Activated CD4-positive, alpha-beta T cell treated with anti-CD3 and anti-CD28 coated beads, Interleukin-2, Interleukin-4, amounts not matched to agents 100 ng/mL and 50 ng/mL, durations not matched to agents 16 hours and 8 hours (primary cell): ENCODE results near the gene TMEM135.

Experiments
- DNase-seq: peaks from one replicate; pipeline ENCODE4 v3.0.0-alpha.2; 2020; ENCODE audit warnings: low spot score

TMEM135 gene

GRCh38 chr11:87356428-87356827 lies 318.7 kb downstream of the TMEM135 start:
- DNase-seq = no peak

GRCh38 chr11:87358461-87358860 lies 320.7 kb downstream of the TMEM135 start:
- no peak for DNase-seq

- DNase-seq = no peak
Measured at GRCh38 chr11:87359401-87359800, 321.7 kb downstream of the TMEM135 start.

- no peak for DNase-seq
Measured at GRCh38 chr11:87361891-87362290, 324.2 kb downstream of the TMEM135 start.

GRCh38 chr11:87366346-87366745 lies 328.6 kb downstream of the TMEM135 start:
- DNase-seq = no peak

- no peak for DNase-seq
Measured at GRCh38 chr11:87366763-87367405, 329.1 kb downstream of the TMEM135 start.

- DNase-seq = no peak
Measured at GRCh38 chr11:87368151-87368550, 330.4 kb downstream of the TMEM135 start.

- DNase-seq = no peak
Measured at GRCh38 chr11:87368858-87369480, 331.2 kb downstream of the TMEM135 start.

GRCh38 chr11:87369888-87370287 lies 332.2 kb downstream of the TMEM135 start:
- no peak for DNase-seq

GRCh38 chr11:87372065-87372464 lies 334.3 kb downstream of the TMEM135 start:
- no peak for DNase-seq
